HepG2 (cell line): Measurements from ENCODE around the gene ATP7B. TPM values are rescaled to one million over a fixed set of nuclear protein-coding genes. Genes with fewer than 3 reads are reported as not detected.

Source experiments
- CREB1 ChIP-seq, 2 experiments: fragments of 450-650 bp in 1 of 2; IDR thresholded peaks; 2 replicates each; pipeline ENCODE4 v1.6.1; 2016 to 2017; ENCODE audit warnings: control low read depth in 1 of 2, mild to moderate bottlenecking in 1 of 2, missing compliant biosample characterization in 1 of 2, missing genetic modification characterization in 1 of 2
- EP300 ChIP-seq, 3 experiments: sonication (generic) in 1 of 3; formaldehyde crosslinking in 1 of 3; IDR thresholded peaks; 2 replicates each; pipeline versions ENCODE4 v1.5.1 to v1.6.1; 2011 to 2020; ENCODE audit warnings: low read depth in 2 of 3, low read length in 2 of 3, borderline replicate concordance in 1 of 3, improper control_type of control experiment in 1 of 3, mild to moderate bottlenecking in 1 of 3, missing genetic modification reagents in 1 of 3, moderate library complexity in 1 of 3
- KLF16 ChIP-seq, 2 experiments: sonication (generic) in 1 of 2; formaldehyde crosslinking in 1 of 2; IDR thresholded peaks; 2 replicates each; pipeline versions ENCODE4 v1.6.1 to v1.8.0; 2016 to 2023; ENCODE audit warnings: missing genetic modification reagents in 2 of 2, missing compliant biosample characterization in 1 of 2
- NR2C2 ChIP-seq: sonication (generic); formaldehyde crosslinking; IDR thresholded peaks from 2 replicates; pipeline ENCODE4 v1.4.0; 2020; ENCODE audit warnings: missing genetic modification reagents, mild to moderate bottlenecking, moderate library complexity, borderline replicate concordance
- SRSF9 ChIP-seq: fragments of 200-400 bp; formaldehyde crosslinking; IDR thresholded peaks from 2 replicates; pipeline ENCODE4 v1.6.1; 2018; ENCODE audit warnings: borderline replicate concordance, mild to moderate bottlenecking, low read depth, low read length; ENCODE audit not compliant: insufficient read depth, poor library complexity, severe bottlenecking
- TMF1 ChIP-seq: sonication (generic); formaldehyde crosslinking; IDR thresholded peaks from 2 replicates; pipeline ENCODE4 v1.8.1; 2022; ENCODE audit warnings: low read depth, missing genetic modification reagents
- ZBTB8A ChIP-seq: sonication (generic); formaldehyde crosslinking; IDR thresholded peaks from 2 replicates; pipeline ENCODE4 v1.4.0; 2020; ENCODE audit warnings: mild to moderate bottlenecking, low read depth, missing genetic modification reagents, borderline replicate concordance
- ZSCAN30 ChIP-seq: sonication (generic); formaldehyde crosslinking; IDR thresholded peaks from 2 replicates; pipeline ENCODE4 v1.5.0; 2020; ENCODE audit warnings: mild to moderate bottlenecking, missing genetic modification reagents
- polyA plus RNA-seq, 8 experiments: library from polyadenylated mRNA; depleted of rRNA in 3 of 8; stranded (reverse) in 7 of 8; unstranded in 1 of 8; fragments of >200 nt; fragmentation: Illumina TruSeq in 4 of 8; extraction: Trizol in 4 of 8; gene quantifications; 2 replicates each; pipeline versions ENCODE4 v1.2.1 to v1.2.3, GENCODE V29; 2011 to 2016; ENCODE audit warnings: low read depth in 4 of 8, missing spikeins in 1 of 8, mixed read lengths in 1 of 8; ENCODE audit not compliant: insufficient read depth in 1 of 8
- total RNA-seq, 5 experiments: library from RNA; depleted of rRNA; stranded (reverse); fragments of >200 nt; fragmentation: Illumina TruSeq; extraction: Trizol; gene quantifications; 2 replicates each; pipeline ENCODE4 v1.2.3, GENCODE V29; 2016; ENCODE audit warnings: low read depth in 1 of 5
- TF ChIP-seq, protein P1 (sequence below): sonication (generic); formaldehyde crosslinking; IDR thresholded peaks from 2 replicates; pipeline ENCODE4 v1.4.0; 2020; ENCODE audit warnings: missing genetic modification reagents, borderline replicate concordance
- TF ChIP-seq, protein P2 (sequence below): sonication (generic); formaldehyde crosslinking; IDR thresholded peaks from 2 replicates; pipeline ENCODE4 v1.9.0; 2021; ENCODE audit warnings: missing genetic modification reagents, mild to moderate bottlenecking, borderline replicate concordance
- TF ChIP-seq, protein P3 (sequence below): IDR thresholded peaks from 2 replicates; pipeline ENCODE4 v1.6.1; 2016; ENCODE audit warnings: low read depth

Gene ATP7B
- total and polyA plus RNA-seq, 2 of the 13 experiments (the other 11 are each of a cell fraction or from before 2014, with no cell fraction given) = 31.8 to 57.4 TPM

DNA sequence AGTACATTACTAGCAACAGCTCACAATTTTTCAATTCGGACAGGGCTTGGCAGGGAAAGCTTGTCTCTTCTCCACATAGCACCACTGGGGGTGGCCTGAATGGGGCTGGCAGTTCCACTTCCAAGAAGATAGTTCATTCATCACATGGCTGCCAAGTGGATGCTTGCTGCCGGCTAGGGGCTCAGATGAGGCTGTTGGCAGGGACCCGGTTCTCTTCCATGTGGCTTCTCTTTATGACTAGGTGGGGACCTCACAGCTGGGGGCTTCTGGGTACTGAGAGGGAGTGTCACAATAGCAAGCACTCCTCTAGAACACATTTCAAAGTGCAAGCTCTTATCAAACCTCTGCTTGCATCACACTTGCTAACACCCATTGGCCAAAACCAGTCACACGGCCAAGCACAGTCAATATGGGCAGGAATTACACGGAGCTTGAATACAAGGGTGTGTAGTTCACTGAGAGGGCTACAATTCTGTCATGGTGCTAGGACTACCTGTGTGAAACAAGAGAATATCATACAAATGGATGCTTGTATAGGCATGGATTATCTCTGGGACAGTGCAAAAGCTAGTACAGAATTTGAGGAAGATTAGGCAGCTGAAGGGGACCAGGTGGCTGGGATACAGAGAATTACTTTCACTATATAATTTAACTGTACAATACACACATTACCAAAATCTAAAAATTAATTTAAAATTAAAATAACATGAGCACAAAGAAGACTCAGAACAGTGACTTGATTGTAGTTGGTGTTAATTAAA lies 32.3 kb downstream of the ATP7B start (continued):
- TF ChIP-seq EP300 (IDR thresholded peaks at IDR 0.05; ENCODE audit: low read depth in 2 of 2, low read length in 2 of 2) = peak in 1 of 2 experiments; percentile 42; a peak in 1 of 4 replicates
- no peak; the same call in 1 of the 2 replicates for TF ChIP-seq EP300 (CRISPR knock-in tag; IDR thresholded peaks at IDR 0.05; ENCODE audit: borderline replicate concordance)
- no peak for TF ChIP-seq ZBTB8A (CRISPR knock-in tag)
- TF ChIP-seq, protein P1, sequence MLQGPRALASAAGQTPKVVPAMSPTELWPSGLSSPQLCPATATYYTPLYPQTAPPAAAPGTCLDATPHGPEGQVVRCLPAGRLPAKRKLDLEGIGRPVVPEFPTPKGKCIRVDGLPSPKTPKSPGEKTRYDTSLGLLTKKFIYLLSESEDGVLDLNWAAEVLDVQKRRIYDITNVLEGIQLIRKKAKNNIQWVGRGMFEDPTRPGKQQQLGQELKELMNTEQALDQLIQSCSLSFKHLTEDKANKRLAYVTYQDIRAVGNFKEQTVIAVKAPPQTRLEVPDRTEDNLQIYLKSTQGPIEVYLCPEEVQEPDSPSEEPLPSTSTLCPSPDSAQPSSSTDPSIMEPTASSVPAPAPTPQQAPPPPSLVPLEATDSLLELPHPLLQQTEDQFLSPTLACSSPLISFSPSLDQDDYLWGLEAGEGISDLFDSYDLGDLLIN (CRISPR knock-in tag) = no peak
- TF ChIP-seq KLF16 (CRISPR knock-in tag; IDR thresholded peaks at IDR 0.05) = no peak
- no peak for TF ChIP-seq SRSF9
- peak; percentile 26; the same call in 1 of the 2 replicates for TF ChIP-seq CREB1 (IDR thresholded peaks at IDR 0.05)
- peak; percentile 31; the same call in 1 of the 2 replicates for TF ChIP-seq CREB1 (CRISPR knock-in tag; IDR thresholded peaks at IDR 0.05)
- no peak for TF ChIP-seq ZSCAN30 (CRISPR knock-in tag)
- TF ChIP-seq NR2C2 = 0 out of 2 replicates have a peak, but pooled peaks have one; percentile 24
- TF ChIP-seq, protein P2, sequence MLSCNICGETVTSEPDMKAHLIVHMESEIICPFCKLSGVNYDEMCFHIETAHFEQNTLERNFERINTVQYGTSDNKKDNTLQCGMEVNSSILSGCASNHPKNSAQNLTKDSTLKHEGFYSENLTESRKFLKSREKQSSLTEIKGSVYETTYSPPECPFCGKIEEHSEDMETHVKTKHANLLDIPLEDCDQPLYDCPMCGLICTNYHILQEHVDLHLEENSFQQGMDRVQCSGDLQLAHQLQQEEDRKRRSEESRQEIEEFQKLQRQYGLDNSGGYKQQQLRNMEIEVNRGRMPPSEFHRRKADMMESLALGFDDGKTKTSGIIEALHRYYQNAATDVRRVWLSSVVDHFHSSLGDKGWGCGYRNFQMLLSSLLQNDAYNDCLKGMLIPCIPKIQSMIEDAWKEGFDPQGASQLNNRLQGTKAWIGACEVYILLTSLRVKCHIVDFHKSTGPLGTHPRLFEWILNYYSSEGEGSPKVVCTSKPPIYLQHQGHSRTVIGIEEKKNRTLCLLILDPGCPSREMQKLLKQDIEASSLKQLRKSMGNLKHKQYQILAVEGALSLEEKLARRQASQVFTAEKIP = no peak
- TF ChIP-seq, protein P3, sequence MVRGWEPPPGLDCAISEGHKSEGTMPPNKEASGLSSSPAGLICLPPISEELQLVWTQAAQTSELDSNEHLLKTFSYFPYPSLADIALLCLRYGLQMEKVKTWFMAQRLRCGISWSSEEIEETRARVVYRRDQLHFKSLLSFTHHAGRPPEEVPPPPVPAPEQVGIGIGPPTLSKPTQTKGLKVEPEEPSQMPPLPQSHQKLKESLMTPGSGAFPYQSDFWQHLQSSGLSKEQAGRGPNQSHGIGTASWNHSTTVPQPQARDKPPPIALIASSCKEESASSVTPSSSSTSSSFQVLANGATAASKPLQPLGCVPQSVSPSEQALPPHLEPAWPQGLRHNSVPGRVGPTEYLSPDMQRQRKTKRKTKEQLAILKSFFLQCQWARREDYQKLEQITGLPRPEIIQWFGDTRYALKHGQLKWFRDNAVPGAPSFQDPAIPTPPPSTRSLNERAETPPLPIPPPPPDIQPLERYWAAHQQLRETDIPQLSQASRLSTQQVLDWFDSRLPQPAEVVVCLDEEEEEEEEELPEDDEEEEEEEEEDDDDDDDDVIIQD = peak; percentile 94; the same call in 1 of the 2 replicates
- no peak for TF ChIP-seq TMF1
